HG02852 (cell line): ENCODE measurements around the gene SNRNP27.

Experiments used
- ATAC-seq: cut with Tn5 transposase; IDR thresholded peaks from one replicate; pipeline ENCODE4 v1.9.1; 2021; ENCODE audit warnings: mild to moderate bottlenecking, moderate library complexity; ENCODE audit not compliant: unreplicated experiment

SNRNP27 gene

DNA sequence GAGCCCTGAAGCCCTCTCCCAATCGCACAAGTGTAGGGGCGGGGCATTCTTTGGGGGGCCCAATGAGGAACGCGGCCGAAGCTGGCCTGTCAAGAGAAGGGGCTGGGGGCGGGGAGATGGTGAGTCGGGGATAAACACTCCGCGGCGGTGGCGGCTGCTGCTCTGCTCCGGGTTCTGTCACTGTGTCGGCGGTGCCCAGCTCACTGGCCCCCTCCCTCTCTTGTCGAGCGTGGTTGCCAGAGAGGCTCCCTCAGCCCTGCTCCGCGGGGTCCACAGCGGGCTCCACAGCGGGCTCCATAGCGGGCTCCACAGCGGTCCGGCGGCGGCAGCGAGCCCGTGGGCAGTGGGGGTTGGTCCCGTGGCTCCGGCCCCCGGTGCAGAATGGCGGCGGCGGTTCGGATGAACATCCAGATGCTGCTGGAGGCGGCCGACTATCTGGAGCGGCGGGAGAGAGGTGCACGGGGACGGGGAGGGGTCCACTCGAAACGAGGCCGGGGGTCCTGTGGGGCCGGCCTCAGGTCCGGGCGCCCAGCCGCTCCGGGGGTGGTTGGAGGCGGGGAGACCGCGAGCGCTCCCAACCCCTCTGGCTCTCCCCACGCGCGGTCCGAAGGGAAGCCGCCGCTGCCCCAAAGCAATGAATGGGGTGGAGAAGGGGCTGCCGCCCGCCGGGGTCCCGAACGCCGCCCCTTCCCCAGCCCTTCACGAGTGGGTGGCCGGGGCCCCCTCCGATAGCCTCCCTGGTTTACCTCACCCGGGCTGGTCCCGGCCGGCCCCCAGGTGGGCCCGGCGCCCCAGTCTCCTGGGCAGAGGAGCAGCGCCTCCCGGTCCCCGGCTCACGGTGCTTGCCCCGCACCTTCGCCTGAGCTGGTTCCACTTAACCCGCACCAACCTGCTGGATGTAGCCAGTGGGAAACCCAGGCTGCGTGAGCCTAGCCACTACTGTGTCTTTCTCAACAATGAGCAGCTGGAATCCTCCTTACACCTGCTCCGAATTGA is 21.5 kb downstream of the SNRNP27 start, which contains the start of gene MXD1:
Gene MXD1, plus strand, starts transcription at position 160 of the 996 bp plus-strand sequence. Its CDS starts 222 bp downstream, at position 382.
- no peak for ATAC-seq

- no peak for ATAC-seq
These were observed 22.4 kb downstream of the SNRNP27 start for GRCh38 chr2:69916106-69916505.

GRCh38 chr2:69917852-69918251 is 24.1 kb downstream of the SNRNP27 start:
- ATAC-seq = no peak

- no peak for ATAC-seq
These were observed 24.6 kb downstream of the SNRNP27 start for GRCh38 chr2:69918401-69918800.

- no peak for ATAC-seq
These were observed 29.4 kb downstream of the SNRNP27 start for GRCh38 chr2:69923116-69923515.

GRCh38 chr2:69926849-69927515 is 33.2 kb downstream of the SNRNP27 start:
- no peak for ATAC-seq

DNA sequence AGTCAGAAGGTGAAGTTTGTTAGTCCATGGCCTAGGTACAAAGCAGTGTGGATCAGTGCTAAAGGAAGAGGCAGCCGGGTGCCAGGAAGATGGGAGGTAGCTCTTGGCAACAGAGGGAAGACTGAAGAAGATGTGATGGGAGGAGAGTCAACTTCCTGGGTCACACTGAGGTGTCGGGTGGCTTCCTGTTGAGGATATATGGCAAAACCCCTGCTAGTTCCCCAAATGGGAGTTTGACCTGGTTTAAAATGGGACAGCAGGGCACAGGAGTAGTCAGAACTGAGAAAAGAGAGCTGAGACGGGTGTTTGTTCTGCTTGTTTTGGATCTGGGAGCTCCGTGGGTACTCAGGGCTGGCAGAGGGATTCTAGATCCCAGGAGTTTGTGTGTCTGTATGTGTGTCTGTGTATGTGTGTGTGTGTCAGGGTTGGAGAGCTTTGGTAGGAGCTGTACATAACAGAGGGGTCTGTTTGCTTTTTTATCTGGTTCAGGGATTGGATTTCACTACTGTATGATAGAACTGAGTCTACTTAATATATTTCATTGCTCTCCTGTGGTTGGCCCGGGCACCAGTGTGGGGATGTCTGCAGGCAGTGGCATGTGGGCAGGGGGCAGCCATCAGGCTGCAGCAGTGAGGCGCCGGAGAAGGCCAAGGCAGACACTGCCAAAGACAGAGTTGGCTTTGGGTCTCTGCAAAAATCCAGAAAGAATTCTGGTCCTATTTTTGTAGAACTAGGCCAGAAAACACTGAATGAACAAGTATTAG is 38.3 kb downstream of the SNRNP27 start:
- no peak for ATAC-seq

GRCh38 chr2:69932596-69932922 is 38.8 kb downstream of the SNRNP27 start:
- ATAC-seq = no peak

DNA sequence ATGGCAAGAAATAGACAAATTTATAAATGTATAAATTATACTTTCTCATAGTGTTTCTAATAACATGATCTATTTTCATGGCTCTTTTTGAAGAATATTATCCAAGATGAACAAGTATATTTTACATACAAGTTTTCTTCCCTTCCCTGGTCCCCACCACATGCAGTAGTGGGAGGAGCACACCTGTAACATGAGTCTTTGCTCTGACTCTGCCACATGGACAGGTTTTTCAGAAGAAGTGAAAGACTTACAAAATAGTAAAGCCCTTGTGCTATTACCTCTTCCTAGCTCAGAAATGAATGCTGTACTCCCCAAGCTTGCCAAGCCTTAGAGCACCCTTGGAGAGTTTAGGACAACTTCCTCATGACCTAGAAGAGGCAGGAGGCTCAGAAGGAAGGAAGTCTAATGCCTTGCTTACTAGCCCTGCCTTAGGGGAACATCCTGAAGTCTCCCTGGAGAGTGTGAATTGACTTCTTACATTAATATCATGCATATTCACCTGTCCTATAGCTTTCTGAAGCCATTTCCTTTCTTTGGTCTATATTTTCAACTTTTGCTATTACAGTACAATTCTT is 39.6 kb downstream of the SNRNP27 start:
- ATAC-seq = no peak

DNA sequence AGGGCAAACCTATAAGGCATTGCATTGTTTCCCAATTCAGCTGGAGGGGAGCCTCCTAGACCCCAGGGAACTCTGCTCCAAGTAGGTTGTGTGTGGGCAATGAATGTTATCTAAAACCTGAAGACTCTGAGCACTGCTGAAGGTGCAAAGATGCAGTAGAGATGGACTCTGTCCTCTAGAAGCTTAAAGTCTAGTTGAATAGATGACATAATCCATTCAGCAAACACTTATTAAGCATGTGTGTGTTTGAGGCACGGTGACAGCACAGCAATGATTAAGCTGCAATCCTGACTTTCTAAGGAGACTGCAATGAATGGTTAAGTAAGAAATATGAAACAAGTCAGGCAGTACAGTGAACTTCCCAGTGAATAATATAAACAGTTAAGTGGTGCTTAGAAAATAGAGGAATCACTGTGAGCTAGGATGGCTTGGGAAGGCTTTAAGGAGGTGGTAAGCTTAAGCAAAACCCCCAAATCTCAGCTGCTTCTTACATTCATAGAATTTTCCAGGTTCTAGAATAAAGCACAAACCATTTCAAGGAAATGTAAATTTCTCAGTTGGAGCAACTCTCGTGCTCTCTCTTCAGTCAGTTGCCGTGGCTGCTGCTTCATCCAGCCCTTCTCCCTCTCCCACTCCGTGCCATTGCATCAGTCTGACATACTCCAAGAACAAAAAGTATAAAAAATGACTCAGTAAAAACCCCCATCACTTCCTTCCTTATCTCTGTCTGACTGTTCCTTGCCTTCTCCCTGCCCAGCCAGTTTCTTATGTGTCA is 40.3 kb downstream of the SNRNP27 start:
- no peak for ATAC-seq

DNA sequence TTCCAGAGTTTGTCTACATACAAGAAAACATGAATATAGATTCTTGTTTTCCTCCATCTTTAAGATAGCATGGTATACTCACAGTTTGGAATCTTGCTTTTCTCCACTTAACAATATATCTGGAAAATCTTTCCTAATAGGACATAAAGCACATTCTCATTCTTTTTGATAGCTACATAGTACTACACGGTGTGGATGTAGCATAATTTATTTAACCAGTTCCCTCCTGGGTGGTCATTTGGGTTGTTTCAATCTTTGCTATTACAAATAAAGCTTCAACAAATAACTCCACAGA is 40.8 kb downstream of the SNRNP27 start:
- ATAC-seq = no peak

DNA sequence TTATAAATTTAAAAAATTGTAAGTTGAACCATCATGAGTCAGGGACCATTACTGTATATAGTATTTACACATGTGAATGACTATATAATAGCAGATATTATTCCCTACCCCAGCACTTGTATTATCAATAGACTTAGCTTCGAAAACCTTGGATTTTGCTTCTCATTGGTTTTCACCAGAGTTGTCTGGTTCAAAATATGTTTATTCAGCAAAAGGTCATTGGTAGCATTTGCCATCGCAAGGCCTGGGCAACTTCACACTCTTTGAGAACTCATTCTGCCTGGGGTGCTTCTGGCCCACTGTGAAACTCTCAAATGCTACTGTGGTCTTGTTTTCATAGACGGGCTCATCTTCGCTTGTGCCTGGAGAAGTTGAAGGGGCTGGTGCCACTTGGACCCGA is 41.3 kb downstream of the SNRNP27 start:
- no peak for ATAC-seq

GRCh38 chr2:69936906-69937305 is 43.1 kb downstream of the SNRNP27 start:
- ATAC-seq = no peak

- ATAC-seq = no peak
These were observed 44.2 kb downstream of the SNRNP27 start for GRCh38 chr2:69937968-69938367.

GRCh38 chr2:69939722-69940121 is 46.0 kb downstream of the SNRNP27 start:
- no peak for ATAC-seq

DNA sequence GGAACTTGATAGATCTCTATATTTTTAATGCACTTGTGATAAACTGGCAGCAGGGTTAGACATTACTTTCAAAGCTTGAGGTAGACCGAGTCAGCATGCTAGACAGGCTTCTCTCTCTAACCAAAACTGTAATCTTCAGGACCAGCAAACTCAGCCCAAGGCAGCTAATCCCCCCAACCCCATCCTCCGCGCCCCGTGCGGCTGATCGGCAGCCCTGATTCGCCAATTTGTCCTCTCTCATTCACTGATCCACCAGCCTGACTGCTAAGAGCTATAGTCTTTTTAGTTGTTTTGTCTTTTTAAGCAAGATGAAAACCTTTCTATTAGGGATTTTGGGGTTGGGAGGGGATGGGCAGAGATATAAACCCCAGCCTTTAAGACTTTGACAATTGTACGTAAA is 46.9 kb downstream of the SNRNP27 start:
- ATAC-seq = no peak

DNA sequence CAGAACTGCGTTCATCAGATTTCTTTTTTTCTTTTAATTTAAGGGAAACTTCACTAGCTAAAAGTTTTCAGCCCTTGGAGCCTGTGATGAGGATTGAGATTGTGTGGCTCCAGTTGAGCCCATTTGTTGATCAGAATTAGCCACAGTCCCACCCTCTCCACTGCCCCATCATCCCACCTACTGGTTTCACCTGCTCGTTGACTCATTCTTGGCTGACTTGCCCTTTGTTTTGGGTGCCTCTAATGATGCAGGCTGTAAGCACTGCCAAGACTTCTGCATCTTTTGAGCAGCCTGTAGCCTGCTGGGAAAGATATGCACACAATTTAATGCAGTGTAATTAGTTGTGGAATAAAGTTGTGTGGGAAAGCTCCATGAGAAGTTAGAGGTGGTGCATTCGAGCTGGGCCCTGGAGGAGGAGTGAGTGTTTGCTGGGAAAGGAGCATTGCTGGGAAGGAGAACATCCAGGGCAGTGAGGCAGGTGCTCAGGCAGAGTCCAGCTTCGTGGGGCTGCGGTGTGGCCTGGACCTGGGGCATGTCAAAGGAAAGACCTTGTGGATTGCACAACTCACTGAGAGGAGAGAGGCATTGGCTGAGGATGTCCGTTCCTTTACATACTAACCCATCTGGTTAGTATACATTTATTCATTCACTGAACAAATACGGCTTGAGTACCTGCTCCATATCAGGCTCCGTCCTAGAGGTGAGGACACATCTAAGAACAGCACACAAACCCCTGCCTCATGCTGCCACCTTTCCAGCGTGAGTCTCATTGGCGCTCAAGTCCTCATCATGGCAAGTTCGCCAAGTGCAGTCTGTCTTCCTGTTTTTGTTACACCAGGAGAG is 49.5 kb downstream of the SNRNP27 start:
- ATAC-seq = no peak

- ATAC-seq = no peak
These were observed 50.2 kb downstream of the SNRNP27 start for GRCh38 chr2:69943843-69944525.

GRCh38 chr2:69944756-69945155 is 51.0 kb downstream of the SNRNP27 start:
- no peak for ATAC-seq
